ENCODE results near the gene MAP1LC3A. TPM values are rescaled to one million over a fixed set of nuclear protein-coding genes. Genes with fewer than 3 reads are reported as not detected.

The MAP1LC3A gene
- total RNA-seq, 2 experiments from 2014 or later: 4.6 to 5.6 TPM

- peaks cover 7% of the 10 kb centered on the region for H3K4me1 Mint-ChIP-seq (ENCODE audit: low read depth)
- intact Hi-C loops (cut with micrococcal nuclease): no loop called here
- H3K9me3 Mint-ChIP-seq: no peaks in the 10 kb centered on the region
- POLR2A ChIA-PET: no interaction called here
- H3K27me3 Mint-ChIP-seq: no peaks in the 10 kb centered on the region
- no peak overlapping the region for H3K4me3 Mint-ChIP-seq
- H3K27ac Mint-ChIP-seq: no peak overlapping the region
- peaks cover 1% of the 10 kb centered on the region for H3K36me3 Mint-ChIP-seq
- CTCF ChIA-PET: no interaction called here
- no peak for DNase-seq
These were observed 5.9 kb upstream of the MAP1LC3A start for GRCh38 chr20:34552569-34552968.

DNA sequence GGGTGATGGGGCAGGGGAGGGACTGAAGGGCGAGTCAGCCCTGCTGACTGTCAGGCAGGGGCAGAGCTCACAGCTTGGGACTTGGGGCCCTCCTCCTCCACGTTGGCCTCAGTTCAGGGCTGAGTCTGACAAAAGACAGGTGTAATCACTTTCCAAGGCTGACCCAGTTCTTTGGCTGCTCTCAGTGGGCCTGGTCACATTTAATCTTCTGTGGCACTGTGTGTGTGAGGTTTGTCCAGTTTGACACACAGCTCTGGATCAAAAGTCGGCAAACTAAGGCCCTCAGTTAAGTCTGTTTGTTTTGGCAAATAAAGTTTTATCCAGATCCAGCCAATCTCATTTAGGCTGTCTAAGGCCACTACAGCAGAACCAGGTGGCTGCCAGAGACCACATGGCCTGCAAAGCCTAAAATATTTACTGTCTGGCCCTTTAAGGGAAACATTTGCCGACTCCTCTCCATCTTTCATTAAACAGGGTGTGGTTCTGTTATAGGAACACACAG lies 5.1 kb upstream of the MAP1LC3A start:
- peaks cover 1% of the 10 kb centered on the region for H3K36me3 Mint-ChIP-seq
- H3K4me1 Mint-ChIP-seq (ENCODE audit: low read depth): peaks cover 14% of the 10 kb centered on the region

DNA sequence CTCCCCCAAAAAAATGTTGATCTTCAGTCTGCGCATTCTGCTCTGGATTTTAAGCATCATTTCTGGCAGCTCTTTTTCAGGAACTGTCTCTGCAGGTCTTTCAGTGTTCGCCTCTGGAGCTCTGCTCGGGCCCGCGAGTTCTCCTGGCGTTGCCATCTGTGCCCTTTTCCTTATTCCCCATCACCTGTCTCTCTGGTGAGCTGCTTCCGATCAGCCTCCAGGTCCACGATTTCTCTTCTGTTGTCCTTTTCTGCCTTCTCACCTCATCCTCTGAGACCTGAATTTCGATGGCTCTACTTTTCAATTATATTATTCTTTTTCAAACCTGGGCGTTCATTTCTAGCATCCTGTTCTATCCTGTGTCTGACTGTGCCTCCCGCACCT lies 590 bp upstream of the MAP1LC3A start:
- peaks cover 1% of the 10 kb centered on the region for H3K36me3 Mint-ChIP-seq
- peak overlapping the region; percentile 80 for H3K27ac Mint-ChIP-seq
- CTCF ChIA-PET: interaction anchor here (0.5 to 2.0 kb wide), 6 partner anchors 18 to 310 kb away, joined by 3 to 12 read pairs (median 7); no protein-coding TSS in a partner anchor
- DNase-seq: no peak
- peaks cover 16% of the 10 kb centered on the region for H3K4me1 Mint-ChIP-seq (ENCODE audit: low read depth)
- POLR2A ChIA-PET: interaction anchor here (1.0 to 1.4 kb wide), 2 partner anchors 14 to 255 kb away, joined by 3 to 4 read pairs; partner anchors contain the start of gene AHCY
- H3K27me3 Mint-ChIP-seq: no peaks in the 10 kb centered on the region
- H3K4me3 Mint-ChIP-seq: peak overlapping the region; percentile 83
- intact Hi-C loops (cut with micrococcal nuclease): loop anchor here (1.0 to 2.0 kb wide), 2 partner anchors 23 to 146 kb away; partner anchors contain the start of gene TP53INP2
- no peaks in the 10 kb centered on the region for H3K9me3 Mint-ChIP-seq

More for the DNA sequence above, 5.1 kb upstream of the MAP1LC3A start:
- no peaks in the 10 kb centered on the region for H3K27me3 Mint-ChIP-seq
- intact Hi-C loops (cut with micrococcal nuclease): no loop called here
- CTCF ChIA-PET: interaction anchor here (1.0 kb wide), 1 partner anchor 10 kb away, joined by 3 read pairs; no protein-coding TSS in a partner anchor
- POLR2A ChIA-PET: no interaction called here
- no peak overlapping the region for H3K27ac Mint-ChIP-seq
- H3K4me3 Mint-ChIP-seq: no peak overlapping the region
- H3K9me3 Mint-ChIP-seq: no peaks in the 10 kb centered on the region
- DNase-seq: no peak

- intact Hi-C loops (cut with micrococcal nuclease): loop anchor here (2.0 kb wide), 1 partner anchor 21 kb away; no protein-coding TSS in a partner anchor
- DNase-seq: no peak
- POLR2A ChIA-PET: interaction anchor here (1.0 to 1.8 kb wide), 2 partner anchors 43 to 117 kb away, joined by 4 to 6 read pairs; partner anchors contain the start of genes DYNLRB1 and PIGU
These were observed 1.0 kb downstream of the MAP1LC3A start for GRCh38 chr20:34559311-34560140.

GRCh38 chr20:34560141-34560523 lies 1.6 kb downstream of the MAP1LC3A start:
- intact Hi-C loops (cut with micrococcal nuclease): no loop called here
- POLR2A ChIA-PET: interaction anchor here (1.8 kb wide), 1 partner anchor 44 kb away, joined by 6 read pairs; the partner anchor contains the start of gene DYNLRB1
- H3K4me1 Mint-ChIP-seq (ENCODE audit: low read depth): peaks cover 16% of the 10 kb centered on the region
- H3K27me3 Mint-ChIP-seq: no peaks in the 10 kb centered on the region
- H3K9me3 Mint-ChIP-seq: no peaks in the 10 kb centered on the region
- H3K27ac Mint-ChIP-seq: no peak overlapping the region
- no peak for DNase-seq
- CTCF ChIA-PET: interaction anchor here (1.7 kb wide), 1 partner anchor 248 kb away, joined by 5 read pairs; no protein-coding TSS in a partner anchor
- H3K36me3 Mint-ChIP-seq: peaks cover 1% of the 10 kb centered on the region
- H3K4me3 Mint-ChIP-seq: peak overlapping the region; percentile 33

More at GRCh38 chr20:34559311-34560140, 1.0 kb downstream of the MAP1LC3A start:
- Mint-ChIP-seq H3K4me1 (ENCODE audit: low read depth) (peaks cover 16% of the 10 kb centered on the region), H3K4me3 (peak overlapping the region; percentile 60), H3K9me3 (no peaks in the 10 kb centered on the region), H3K27ac (peak overlapping the region; percentile 52), H3K27me3 (no peaks in the 10 kb centered on the region), H3K36me3 (peaks cover 1% of the 10 kb centered on the region)
- CTCF ChIA-PET: interaction anchor here (1.7 to 2.0 kb wide), 3 partner anchors 20 to 247 kb away, joined by 5 to 10 read pairs (median 6); no protein-coding TSS in a partner anchor

GRCh38 chr20:34560614-34561013 lies 2.1 kb downstream of the MAP1LC3A start:
- intact Hi-C loops (cut with micrococcal nuclease): no loop called here
- H3K27me3 Mint-ChIP-seq: no peaks in the 10 kb centered on the region
- CTCF ChIA-PET: interaction anchor here (1.7 kb wide), 1 partner anchor 248 kb away, joined by 5 read pairs; no protein-coding TSS in a partner anchor
- peaks cover 16% of the 10 kb centered on the region for H3K4me1 Mint-ChIP-seq (ENCODE audit: low read depth)
- H3K4me3 Mint-ChIP-seq: no peak overlapping the region
- no peaks in the 10 kb centered on the region for H3K9me3 Mint-ChIP-seq
- POLR2A ChIA-PET: no interaction called here
- H3K27ac Mint-ChIP-seq: no peak overlapping the region
- no peak for DNase-seq
- peaks cover 1% of the 10 kb centered on the region for H3K36me3 Mint-ChIP-seq

DNA sequence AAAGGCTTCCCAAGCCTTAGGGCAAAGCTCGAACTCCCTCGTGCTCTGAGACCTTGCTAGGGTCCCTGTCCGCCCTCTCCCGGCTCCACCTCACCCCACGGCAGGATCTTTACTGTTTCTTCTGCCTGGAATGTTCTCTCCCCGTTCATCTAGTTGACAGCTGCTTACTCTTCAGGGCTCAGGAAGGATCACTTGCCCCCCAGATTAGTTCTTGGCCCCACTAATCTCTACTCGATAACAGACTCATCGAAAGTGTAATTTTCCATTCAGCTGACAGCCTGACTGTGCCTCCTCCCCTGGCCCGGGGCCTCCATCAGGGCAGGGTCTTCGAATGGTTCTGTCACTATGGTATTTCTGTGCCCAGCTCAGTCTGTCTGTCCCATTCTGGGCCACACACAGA lies 3.1 kb downstream of the MAP1LC3A start:
- no peaks in the 10 kb centered on the region for H3K9me3 Mint-ChIP-seq
- ChIA-PET CTCF (interaction anchor here (1.1 to 2.1 kb wide), 4 partner anchors 25 to 249 kb away, joined by 3 to 7 read pairs (median 3); no protein-coding TSS in a partner anchor), POLR2A (interaction anchor here (0.6 kb wide), 1 partner anchor 190 kb away, joined by 4 read pairs; no protein-coding TSS in a partner anchor)
- peaks cover 1% of the 10 kb centered on the region for H3K36me3 Mint-ChIP-seq
- no peaks in the 10 kb centered on the region for H3K27me3 Mint-ChIP-seq
- peak overlapping the region; percentile 0 for H3K27ac Mint-ChIP-seq
- peaks cover 16% of the 10 kb centered on the region for H3K4me1 Mint-ChIP-seq (ENCODE audit: low read depth)
- no peak overlapping the region for H3K4me3 Mint-ChIP-seq
- no peak for DNase-seq
- intact Hi-C loops (cut with micrococcal nuclease): no loop called here

- peaks cover 9% of the 10 kb centered on the region for H3K4me1 Mint-ChIP-seq (ENCODE audit: low read depth)
- ChIA-PET POLR2A (interaction anchor here (0.6 kb wide), 1 partner anchor 18 kb away, joined by 3 read pairs; no protein-coding TSS in a partner anchor), CTCF (interaction anchor here (1.1 to 2.1 kb wide), 5 partner anchors 26 to 207 kb away, joined by 3 to 7 read pairs (median 3); no protein-coding TSS in a partner anchor)
- no peaks in the 10 kb centered on the region for H3K27me3 Mint-ChIP-seq
- no peaks in the 10 kb centered on the region for H3K36me3 Mint-ChIP-seq
- H3K9me3 Mint-ChIP-seq: no peaks in the 10 kb centered on the region
- no peak overlapping the region for H3K4me3 Mint-ChIP-seq
- DNase-seq: no peak
- intact Hi-C loops (cut with micrococcal nuclease): no loop called here
- no peak overlapping the region for H3K27ac Mint-ChIP-seq
These were observed 4.1 kb downstream of the MAP1LC3A start for GRCh38 chr20:34562641-34563040.

DNA sequence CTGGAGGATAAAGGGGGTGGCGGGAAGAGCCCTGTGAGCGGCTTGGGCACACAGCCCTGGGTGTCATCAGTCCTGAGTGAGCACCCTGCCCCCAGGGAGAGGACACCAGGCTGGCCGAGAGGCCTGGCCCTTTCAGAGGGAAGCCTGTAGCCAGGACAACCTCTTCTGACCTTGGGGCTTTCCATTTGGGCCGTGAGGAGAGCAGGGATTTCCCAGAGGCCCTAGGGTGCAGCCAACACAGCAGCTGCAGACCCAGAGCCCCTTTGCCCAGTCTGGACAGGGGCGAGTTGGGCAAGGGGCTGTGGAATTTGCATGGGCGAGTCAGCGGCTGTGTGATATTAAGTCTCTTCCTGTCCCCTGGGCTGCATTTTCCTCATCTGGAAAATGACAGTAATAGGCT lies 6.3 kb downstream of the MAP1LC3A start:
- CTCF ChIA-PET: interaction anchor here (0.6 to 1.6 kb wide), 3 partner anchors 18 to 252 kb away, joined by 3 to 6 read pairs (median 4); no protein-coding TSS in a partner anchor
- intact Hi-C loops (cut with micrococcal nuclease): no loop called here
- POLR2A ChIA-PET: no interaction called here
- H3K27ac Mint-ChIP-seq: peak overlapping the region; percentile 26
- DNase-seq: no peak
- no peaks in the 10 kb centered on the region for H3K36me3 Mint-ChIP-seq
- no peaks in the 10 kb centered on the region for H3K9me3 Mint-ChIP-seq
- H3K4me3 Mint-ChIP-seq: no peak overlapping the region
- H3K27me3 Mint-ChIP-seq: no peaks in the 10 kb centered on the region
- H3K4me1 Mint-ChIP-seq (ENCODE audit: low read depth): no peaks in the 10 kb centered on the region

- Mint-ChIP-seq H3K4me1 (ENCODE audit: low read depth) (peaks cover 11% of the 10 kb centered on the region), H3K9me3 (no peaks in the 10 kb centered on the region), H3K4me3 (no peak overlapping the region), H3K36me3 (peaks cover 8% of the 10 kb centered on the region), H3K27me3 (no peaks in the 10 kb centered on the region), H3K27ac (no peak overlapping the region)
- ChIA-PET POLR2A (no interaction called here), CTCF (interaction anchor here (0.8 kb wide), 1 partner anchor 141 kb away, joined by 3 read pairs; no protein-coding TSS in a partner anchor)
- no peak for DNase-seq
- intact Hi-C loops (cut with micrococcal nuclease): no loop called here
These were observed 8.7 kb downstream of the MAP1LC3A start for GRCh38 chr20:34566978-34567891.

Data from activated CD4-positive, alpha-beta memory T cell treated with anti-CD3 and anti-CD28 coated beads for 36 hours (primary cell).